Measurements from ENCODE around the gene C11orf91.

C11orf91 gene

GRCh38 chr11:33704240-33705002, 3.8 kb upstream of the C11orf91 start:
- TF ChIP-seq FOXP2 (optimal IDR thresholded peaks at IDR 0.05; ENCODE audit: control extremely low read depth, extremely low read length, insufficient read depth) = no peak
- TF ChIP-seq EZH2 (IDR thresholded peaks at IDR 0.05) = no peak
- TF ChIP-seq POLR2AphosphoS5 (IDR thresholded peaks at IDR 0.05; ENCODE audit: borderline replicate concordance, low read depth, low read length) = no peak
- H3K9ac ChIP-seq (ENCODE audit: insufficient read length) = no peak overlapping the region
- no peak for DNase-seq (ENCODE audit: low read depth, low spot score)
- no peak overlapping the region for H3K27ac ChIP-seq
- peaks cover 3% of the 10 kb centered on the region; the same call in 1 of the 2 replicates for H3K36me3 ChIP-seq (ENCODE audit: insufficient read depth, low read length)
- H3K9me3 ChIP-seq (ENCODE audit: low read depth, low read length) = no peaks in the 10 kb centered on the region
- no peak overlapping the region for H3K4me3 ChIP-seq

- TF ChIP-seq EZH2 (IDR thresholded peaks at IDR 0.05) (no peak), FOXP2 (optimal IDR thresholded peaks at IDR 0.05; ENCODE audit: control extremely low read depth, extremely low read length, insufficient read depth) (no peak), POLR2AphosphoS5 (IDR thresholded peaks at IDR 0.05; ENCODE audit: borderline replicate concordance, low read depth, low read length) (no peak)
- Histone ChIP-seq H3K4me3 (no peak overlapping the region), H3K9me3 (ENCODE audit: low read depth, low read length) (no peaks in the 10 kb centered on the region), H3K9ac (ENCODE audit: insufficient read length) (no peak overlapping the region), H3K36me3 (ENCODE audit: insufficient read depth, low read length) (no peaks in the 10 kb centered on the region; the same call in 1 of the 2 replicates), H3K27ac (no peak overlapping the region)
- DNase-seq (ENCODE audit: low read depth, low spot score) = no peak
Measured at GRCh38 chr11:33703788-33704187, 3.2 kb upstream of the C11orf91 start.

- H3K27ac ChIP-seq = no peak overlapping the region
- no peak for TF ChIP-seq FOXP2 (optimal IDR thresholded peaks at IDR 0.05; ENCODE audit: control extremely low read depth, extremely low read length, insufficient read depth)
- TF ChIP-seq EZH2 (IDR thresholded peaks at IDR 0.05) = no peak
- TF ChIP-seq POLR2AphosphoS5 (IDR thresholded peaks at IDR 0.05; ENCODE audit: borderline replicate concordance, low read depth, low read length) = no peak
- DNase-seq (ENCODE audit: low read depth, low spot score) = no peak
- no peak overlapping the region for H3K9ac ChIP-seq (ENCODE audit: insufficient read length)
- no peaks in the 10 kb centered on the region for H3K9me3 ChIP-seq (ENCODE audit: low read depth, low read length)
- no peak overlapping the region for H3K4me3 ChIP-seq
- no peaks in the 10 kb centered on the region for H3K36me3 ChIP-seq (ENCODE audit: insufficient read depth, low read length)
Measured at GRCh38 chr11:33703234-33703633, 2.6 kb upstream of the C11orf91 start.

GRCh38 chr11:33701302-33702230, 940 bp upstream of the C11orf91 start:
- TF ChIP-seq POLR2AphosphoS5 (IDR thresholded peaks at IDR 0.05; ENCODE audit: borderline replicate concordance, low read depth, low read length) (no peak), EZH2 (IDR thresholded peaks at IDR 0.05) (no peak), FOXP2 (optimal IDR thresholded peaks at IDR 0.05; ENCODE audit: control extremely low read depth, extremely low read length, insufficient read depth) (no peak)
- Histone ChIP-seq H3K27ac (peak overlapping the region; percentile 82), H3K36me3 (ENCODE audit: insufficient read depth, low read length) (no peaks in the 10 kb centered on the region), H3K9ac (ENCODE audit: insufficient read length) (peak overlapping the region; percentile 68), H3K4me3 (peak overlapping the region; percentile 75), H3K9me3 (ENCODE audit: low read depth, low read length) (no peaks in the 10 kb centered on the region)
- DNase-seq (ENCODE audit: low read depth, low spot score) = no peak

GRCh38 chr11:33700063-33700501, 544 bp downstream of the C11orf91 start:
- TF ChIP-seq FOXP2 (optimal IDR thresholded peaks at IDR 0.05; ENCODE audit: control extremely low read depth, extremely low read length, insufficient read depth) (no peak), EZH2 (IDR thresholded peaks at IDR 0.05) (no peak), POLR2AphosphoS5 (IDR thresholded peaks at IDR 0.05; ENCODE audit: borderline replicate concordance, low read depth, low read length) (no peak)
- Histone ChIP-seq H3K4me3 (peak overlapping the region; percentile 75), H3K9me3 (ENCODE audit: low read depth, low read length) (no peaks in the 10 kb centered on the region), H3K36me3 (ENCODE audit: insufficient read depth, low read length) (no peaks in the 10 kb centered on the region), H3K27ac (no peak overlapping the region), H3K9ac (ENCODE audit: insufficient read length) (no peak overlapping the region)
- no peak for DNase-seq (ENCODE audit: low read depth, low spot score)

GRCh38 chr11:33699515-33700062, 1.0 kb downstream of the C11orf91 start:
- H3K27ac ChIP-seq = no peak overlapping the region
- TF ChIP-seq POLR2AphosphoS5 (IDR thresholded peaks at IDR 0.05; ENCODE audit: borderline replicate concordance, low read depth, low read length) = no peak
- no peak for TF ChIP-seq FOXP2 (optimal IDR thresholded peaks at IDR 0.05; ENCODE audit: control extremely low read depth, extremely low read length, insufficient read depth)
- no peak for TF ChIP-seq EZH2 (IDR thresholded peaks at IDR 0.05)
- no peak for DNase-seq (ENCODE audit: low read depth, low spot score)
- no peaks in the 10 kb centered on the region for H3K36me3 ChIP-seq (ENCODE audit: insufficient read depth, low read length)
- H3K4me3 ChIP-seq = no peak overlapping the region
- H3K9me3 ChIP-seq (ENCODE audit: low read depth, low read length) = no peaks in the 10 kb centered on the region
- H3K9ac ChIP-seq (ENCODE audit: insufficient read length) = no peak overlapping the region

GRCh38 chr11:33698921-33699320, 1.7 kb downstream of the C11orf91 start:
- H3K27ac ChIP-seq = no peak overlapping the region
- TF ChIP-seq POLR2AphosphoS5 (IDR thresholded peaks at IDR 0.05; ENCODE audit: borderline replicate concordance, low read depth, low read length) (no peak), EZH2 (IDR thresholded peaks at IDR 0.05) (no peak), FOXP2 (optimal IDR thresholded peaks at IDR 0.05; ENCODE audit: control extremely low read depth, extremely low read length, insufficient read depth) (no peak)
- H3K36me3 ChIP-seq (ENCODE audit: insufficient read depth, low read length) = no peaks in the 10 kb centered on the region

GRCh38 chr11:33697997-33698396, 2.6 kb downstream of the C11orf91 start:
- no peak overlapping the region for H3K27ac ChIP-seq
- H3K36me3 ChIP-seq (ENCODE audit: insufficient read depth, low read length) = no peaks in the 10 kb centered on the region
- no peak overlapping the region for H3K4me3 ChIP-seq
- no peak for DNase-seq (ENCODE audit: low read depth, low spot score)
- H3K9ac ChIP-seq (ENCODE audit: insufficient read length) = no peak overlapping the region
- H3K9me3 ChIP-seq (ENCODE audit: low read depth, low read length) = no peaks in the 10 kb centered on the region
- TF ChIP-seq FOXP2 (optimal IDR thresholded peaks at IDR 0.05; ENCODE audit: control extremely low read depth, extremely low read length, insufficient read depth) (no peak), EZH2 (IDR thresholded peaks at IDR 0.05) (no peak)

More at GRCh38 chr11:33698921-33699320, 1.7 kb downstream of the C11orf91 start:
- Histone ChIP-seq H3K9me3 (ENCODE audit: low read depth, low read length) (no peaks in the 10 kb centered on the region), H3K4me3 (no peak overlapping the region), H3K9ac (ENCODE audit: insufficient read length) (no peak overlapping the region)
- DNase-seq (ENCODE audit: low read depth, low spot score) = no peak
